ENCODE data around the gene PPP1R27.

GRCh38 chr17:81843713-81844326 is 9.0 kb upstream of the PPP1R27 start:
- TF ChIP-seq CTCF (conservative IDR thresholded peaks at IDR 0.05; ENCODE audit: low read depth, low read length) (no peak), EZH2 (IDR thresholded peaks at IDR 0.05; ENCODE audit: borderline replicate concordance, low read depth, low read length, poor library complexity, severe bottlenecking) (no peak)
